ENCODE data around the gene AKT2. TPM values are rescaled to one million over a fixed set of nuclear protein-coding genes. Genes with fewer than 3 reads are reported as not detected.
A peak's percentile ranks its signal among the peaks of the same experiment; 100 is the strongest.

Gene AKT2
- total RNA-seq, 1 experiment from 2014 or later: 39.3 TPM

- DNase-seq (ENCODE audit: extremely low read depth, low read depth): no peak
Observed at GRCh38 chr19:40302224-40303011, 17.3 kb upstream of the AKT2 start.

GRCh38 chr19:40300668-40301067 lies 15.5 kb upstream of the AKT2 start:
- DNase-seq (ENCODE audit: extremely low read depth, low read depth): no peak

- no peak for DNase-seq (ENCODE audit: extremely low read depth, low read depth)
Observed at GRCh38 chr19:40298026-40298425, 12.9 kb upstream of the AKT2 start.

GRCh38 chr19:40294560-40294959 lies 9.4 kb upstream of the AKT2 start:
- DNase-seq (ENCODE audit: extremely low read depth, low read depth): no peak

- no peak for DNase-seq (ENCODE audit: extremely low read depth, low read depth)
Observed at GRCh38 chr19:40286971-40287421, 1.9 kb upstream of the AKT2 start.

GRCh38 chr19:40286235-40286970 lies 1.3 kb upstream of the AKT2 start:
- no peak for DNase-seq (ENCODE audit: extremely low read depth, low read depth)

- DNase-seq (ENCODE audit: extremely low read depth, low read depth): peak; percentile 98
Observed at GRCh38 chr19:40285353-40286234, 449 bp upstream of the AKT2 start.

- DNase-seq (ENCODE audit: extremely low read depth, low read depth): no peak
Observed at GRCh38 chr19:40284251-40284500, 969 bp downstream of the AKT2 start.

- DNase-seq (ENCODE audit: extremely low read depth, low read depth): no peak
Observed at GRCh38 chr19:40283414-40284250, 1.5 kb downstream of the AKT2 start.

GRCh38 chr19:40282920-40283319 lies 2.2 kb downstream of the AKT2 start:
- DNase-seq (ENCODE audit: extremely low read depth, low read depth): no peak

GRCh38 chr19:40282209-40282580 lies 3.0 kb downstream of the AKT2 start:
- no peak for DNase-seq (ENCODE audit: extremely low read depth, low read depth)

- DNase-seq (ENCODE audit: extremely low read depth, low read depth): no peak
Observed at GRCh38 chr19:40281381-40282208, 3.5 kb downstream of the AKT2 start.

GRCh38 chr19:40280608-40281221 lies 4.4 kb downstream of the AKT2 start:
- no peak for DNase-seq (ENCODE audit: extremely low read depth, low read depth)

- DNase-seq (ENCODE audit: extremely low read depth, low read depth): no peak
Observed at GRCh38 chr19:40279761-40280607, 5.2 kb downstream of the AKT2 start.

GRCh38 chr19:40279120-40279551 lies 6.0 kb downstream of the AKT2 start:
- DNase-seq (ENCODE audit: extremely low read depth, low read depth): no peak

- DNase-seq (ENCODE audit: extremely low read depth, low read depth): no peak
Observed at GRCh38 chr19:40278361-40279035, 6.6 kb downstream of the AKT2 start.

- DNase-seq (ENCODE audit: extremely low read depth, low read depth): no peak
Observed at GRCh38 chr19:40277356-40278059, 7.6 kb downstream of the AKT2 start.

All from NCI-H460 (cell line).